GM10266 (cell line): ENCODE results near the gene C1QTNF3.
"Not testable (repeated sequence)": the region's sequence is repeated elsewhere in the genome, so short reads cannot be mapped to it uniquely, and the experiment has no call there.

ENCODE experiments used
- DNase-seq: peaks from one replicate; pipeline ENCODE4 v3.0.0; 2012; ENCODE audit errors: extremely low spot score
- CTCF ChIP-seq: IDR thresholded peaks from 2 replicates; pipeline ENCODE4 v1.5.1; 2012; ENCODE audit warnings: mild to moderate bottlenecking, low read depth; ENCODE audit not compliant: control insufficient read depth, insufficient read depth; ENCODE audit errors: missing control alignments

Gene C1QTNF3

GRCh38 chr5:34037726-34038125, 5.3 kb downstream of the C1QTNF3 start:
- no peak for TF ChIP-seq CTCF
- DNase-seq: no peak

GRCh38 chr5:34035756-34036155, 7.3 kb downstream of the C1QTNF3 start:
- TF ChIP-seq CTCF: no peak
- DNase-seq: no peak

GRCh38 chr5:34034534-34035327, 8.3 kb downstream of the C1QTNF3 start:
- no peak for DNase-seq
- TF ChIP-seq CTCF: no peak

GRCh38 chr5:34031966-34032365, 11.0 kb downstream of the C1QTNF3 start:
- no peak for DNase-seq
- no peak for TF ChIP-seq CTCF

GRCh38 chr5:34031117-34031516, 11.9 kb downstream of the C1QTNF3 start:
- TF ChIP-seq CTCF: no peak
- DNase-seq: no peak

GRCh38 chr5:34030585-34030984, 12.4 kb downstream of the C1QTNF3 start:
- DNase-seq: not testable (repeated sequence)

- no peak for TF ChIP-seq CTCF
- no peak for DNase-seq
Measured at GRCh38 chr5:34030048-34030447, 13.0 kb downstream of the C1QTNF3 start.

- DNase-seq: no peak
- TF ChIP-seq CTCF: no peak
Measured at GRCh38 chr5:34028349-34028748, 14.7 kb downstream of the C1QTNF3 start.
